ENCODE data around the gene BCAP31.

- no peak for TF ChIP-seq CTCF (IDR thresholded peaks at IDR 0.05 in 8 of 11, conservative IDR thresholded peaks at IDR 0.05 in 3 of 11)
- no peak for TF ChIP-seq POLR2AphosphoS5 (IDR thresholded peaks at IDR 0.05)
- TF ChIP-seq POLR2A (IDR thresholded peaks at IDR 0.05): no peak
Measured at GRCh38 chrX:153746359-153746758, 22.2 kb upstream of the BCAP31 start.
